Globus pallidus (tissue), 1 donor: ENCODE results near the gene KRTAP12-1.

Source experiments
- DNase-seq: peaks from one replicate; pipeline ENCODE4 v3.0.0-alpha.2; 2015; ENCODE audit warnings: low spot score

KRTAP12-1 gene, protein sequence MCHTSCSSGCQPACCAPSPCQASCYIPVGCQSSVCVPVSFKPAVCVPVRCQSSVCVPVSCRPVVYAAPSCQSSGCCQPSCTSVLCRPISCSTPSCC

DNA sequence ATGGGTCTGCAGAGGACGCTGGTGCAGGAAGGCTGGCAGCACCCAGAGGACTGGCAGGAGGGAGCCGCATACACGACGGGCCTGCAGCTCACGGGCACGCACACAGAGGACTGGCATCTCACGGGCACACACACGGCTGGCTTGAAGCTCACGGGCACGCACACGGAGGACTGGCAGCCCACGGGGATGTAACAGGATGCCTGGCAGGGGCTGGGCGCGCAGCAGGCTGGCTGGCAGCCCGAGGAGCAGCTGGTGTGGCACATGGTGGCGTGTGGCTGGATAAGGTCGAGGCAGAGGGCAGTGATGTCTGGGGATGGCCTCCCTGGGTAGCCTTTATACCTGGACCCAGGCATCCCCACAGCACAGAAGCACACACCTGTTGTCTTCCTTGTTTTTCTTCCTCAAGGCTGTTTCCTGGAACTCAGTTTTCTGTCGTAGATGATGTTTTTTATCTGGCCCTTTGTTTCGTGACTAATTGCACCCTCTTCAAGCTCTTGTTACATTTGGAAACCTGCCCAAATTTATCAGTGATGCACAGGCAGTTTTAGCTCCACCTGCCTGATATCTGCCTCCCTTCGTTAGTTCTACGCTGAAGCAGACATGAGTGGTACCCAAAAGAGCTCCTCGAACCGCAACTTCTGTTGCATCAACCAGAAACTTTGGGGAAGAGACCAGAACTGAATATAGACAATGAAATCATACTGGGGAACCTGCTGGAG, at the start of gene KRTAP12-1:
KRTAP12-1 (minus strand) TSS at position 303 of the 719 bp plus-strand sequence; CDS start at position 263, 40 bp downstream.
- no peak for DNase-seq

- peak; percentile 2 for DNase-seq
Measured at GRCh38 chr21:44730951-44731579, 49.1 kb upstream of the KRTAP12-1 start.

DNA sequence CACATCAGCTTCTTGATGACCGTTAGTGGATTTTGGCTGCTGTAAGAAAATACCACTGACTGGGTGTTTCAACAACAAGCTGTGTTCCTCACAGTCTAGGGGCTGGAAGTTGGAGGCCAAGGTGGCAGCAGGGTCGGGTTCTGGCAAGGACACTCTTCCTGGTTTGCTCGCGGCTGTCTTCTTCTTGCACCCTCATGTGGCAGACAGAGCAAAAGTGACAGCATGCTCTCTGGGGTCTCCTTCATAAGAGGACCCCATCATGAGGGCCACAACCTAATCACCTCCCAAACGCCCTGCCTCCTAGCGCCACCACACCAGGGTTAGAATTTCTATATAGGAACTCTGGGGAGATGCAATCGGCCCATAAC, 48.0 kb upstream of the KRTAP12-1 start:
- DNase-seq = no peak

GRCh38 chr21:44729336-44730027, 47.5 kb upstream of the KRTAP12-1 start:
- DNase-seq = no peak

DNA sequence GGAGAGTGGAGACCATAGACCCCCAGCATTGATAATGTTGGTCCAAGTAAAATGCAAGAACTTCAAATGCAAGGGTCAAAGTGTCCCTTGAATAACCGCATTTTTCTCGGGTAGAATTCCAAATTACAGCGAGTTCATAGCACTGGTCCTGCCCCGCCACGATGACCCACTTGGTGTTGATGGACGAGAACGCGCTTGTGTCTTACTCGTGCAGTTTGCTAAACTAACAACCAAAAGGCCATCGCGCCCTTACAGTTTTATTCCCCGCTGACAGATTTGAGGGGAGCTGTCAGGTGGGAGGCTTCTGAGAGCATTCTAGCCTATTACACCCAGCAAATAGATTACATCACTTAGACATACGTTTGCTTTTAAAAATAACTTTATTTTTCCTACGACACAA, 46.8 kb upstream of the KRTAP12-1 start:
- no peak for DNase-seq

- DNase-seq = no peak
Measured at GRCh38 chr21:44727757-44728156, 45.8 kb upstream of the KRTAP12-1 start.

GRCh38 chr21:44727321-44727720, 45.4 kb upstream of the KRTAP12-1 start:
- DNase-seq = no peak

DNA sequence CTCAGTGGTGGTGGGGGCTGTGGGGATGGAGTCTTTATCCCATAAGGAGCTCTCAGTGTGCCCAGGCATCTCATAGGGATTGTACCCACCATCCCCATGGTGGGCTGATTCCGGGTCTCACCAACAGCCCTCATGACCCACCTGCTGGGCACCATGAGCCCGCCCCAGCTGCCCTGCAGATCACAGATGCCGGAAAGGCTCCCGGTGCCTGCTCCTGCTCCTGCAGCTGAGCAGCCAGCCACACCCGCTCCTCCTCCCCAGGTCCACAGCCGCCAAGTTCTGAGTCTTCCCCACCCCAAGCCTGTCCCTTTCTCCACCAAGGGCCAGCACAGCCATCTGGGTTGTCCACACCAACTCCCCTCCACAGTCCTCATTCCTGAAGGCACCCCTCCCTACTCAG, 44.9 kb upstream of the KRTAP12-1 start:
- no peak for DNase-seq

- no peak for DNase-seq
Measured at GRCh38 chr21:44724926-44725325, 43.0 kb upstream of the KRTAP12-1 start.

- no peak for DNase-seq
Measured at GRCh38 chr21:44724196-44724595, 42.2 kb upstream of the KRTAP12-1 start.

GRCh38 chr21:44723177-44724131, 41.5 kb upstream of the KRTAP12-1 start:
- DNase-seq = no peak

DNA sequence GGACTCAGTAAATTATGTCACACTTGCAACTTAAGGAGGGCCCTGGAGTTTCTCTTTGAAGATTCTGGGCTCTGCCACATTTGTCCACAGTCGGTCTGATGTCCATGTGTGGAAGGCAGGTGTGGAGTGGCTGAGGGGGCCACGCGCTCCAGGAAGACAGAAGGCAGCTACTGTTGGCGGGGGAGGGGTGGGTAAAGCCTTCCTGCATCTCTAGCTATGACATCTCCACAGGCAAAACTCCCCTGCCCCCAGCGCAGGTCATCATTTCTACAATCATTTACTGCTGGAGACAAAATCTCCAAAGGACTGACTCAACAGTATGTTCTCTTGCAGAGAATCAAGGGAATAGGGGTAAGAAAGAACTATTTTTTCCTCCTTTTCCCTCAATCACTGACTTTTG, 40.8 kb upstream of the KRTAP12-1 start:
- no peak for DNase-seq

DNA sequence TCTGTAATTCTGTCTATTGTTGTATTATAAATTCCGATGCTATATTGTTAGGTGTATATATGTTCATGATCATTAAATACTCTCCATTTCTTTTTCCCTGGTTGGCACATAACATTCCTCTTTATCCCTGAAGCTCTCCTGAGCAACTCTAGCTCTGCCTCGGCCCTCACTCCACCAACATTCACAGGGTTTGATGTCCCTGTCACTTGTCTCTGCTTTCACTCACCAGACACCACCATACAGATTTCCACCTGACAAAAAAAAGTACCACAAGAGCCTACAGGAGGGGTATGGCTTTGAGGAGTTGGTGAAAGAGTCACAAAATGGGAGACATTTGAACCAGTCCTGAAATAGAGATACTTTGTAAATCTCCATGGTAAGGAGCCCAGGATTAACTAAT, 38.2 kb upstream of the KRTAP12-1 start:
- DNase-seq = no peak

DNA sequence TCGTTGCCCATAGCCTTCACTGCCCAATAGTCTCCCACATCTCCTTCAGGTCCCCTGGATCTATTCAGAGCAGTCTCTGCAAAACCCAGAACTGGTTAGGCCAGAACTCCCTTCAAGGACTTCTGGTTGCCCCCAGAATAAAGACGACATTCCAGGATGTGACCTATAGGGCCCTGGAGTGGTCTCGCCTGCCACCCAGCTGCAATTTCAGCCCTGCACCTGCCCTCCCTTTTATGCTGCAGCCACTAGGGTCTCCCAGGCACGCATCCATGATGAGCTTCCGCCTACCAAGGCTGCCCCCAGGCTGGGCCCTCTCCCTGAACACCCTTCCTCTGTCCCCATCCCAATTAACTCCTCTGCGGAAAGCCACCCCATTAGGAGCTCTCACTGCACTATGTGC, 36.6 kb upstream of the KRTAP12-1 start:
- DNase-seq = no peak

- no peak for DNase-seq
Measured at GRCh38 chr21:44718093-44718492, 36.1 kb upstream of the KRTAP12-1 start.

GRCh38 chr21:44716984-44717383, 35.0 kb upstream of the KRTAP12-1 start:
- no peak for DNase-seq

GRCh38 chr21:44714905-44715304, 32.9 kb upstream of the KRTAP12-1 start:
- no peak for DNase-seq

DNA sequence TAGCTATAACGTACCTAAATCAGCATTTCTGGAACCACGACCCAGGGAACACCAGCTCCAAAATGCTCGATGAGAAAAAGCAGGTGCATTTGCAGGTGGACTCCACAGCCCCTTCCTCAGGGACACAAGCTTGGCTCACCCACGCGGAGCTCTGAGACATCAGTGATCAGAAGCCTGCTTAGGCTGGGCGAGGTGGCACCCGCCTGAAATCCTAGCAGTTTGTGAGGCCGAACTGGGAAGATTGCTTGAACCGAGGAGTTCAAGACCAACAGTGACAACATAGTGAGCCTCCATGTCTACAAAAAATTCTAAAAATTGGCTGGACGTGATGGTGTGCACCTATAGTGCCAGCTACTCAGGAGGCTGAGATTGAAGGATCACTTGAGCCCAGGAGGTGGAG, 31.9 kb upstream of the KRTAP12-1 start:
- DNase-seq = no peak

- DNase-seq = no peak
Measured at GRCh38 chr21:44713130-44713529, 31.2 kb upstream of the KRTAP12-1 start.

GRCh38 chr21:44712203-44713028, 30.5 kb upstream of the KRTAP12-1 start:
- no peak for DNase-seq
